GM19238 (cell line): ENCODE data around the gene MNS1.
"Not testable (repeated sequence)": the region's sequence is repeated elsewhere in the genome, so short reads cannot be mapped to it uniquely, and the experiment has no call there.

Experiments
- DNase-seq: peaks from one replicate; pipeline ENCODE4 v3.0.0; 2011; ENCODE audit warnings: low spot score; ENCODE audit not compliant: insufficient read length

Gene MNS1

DNA sequence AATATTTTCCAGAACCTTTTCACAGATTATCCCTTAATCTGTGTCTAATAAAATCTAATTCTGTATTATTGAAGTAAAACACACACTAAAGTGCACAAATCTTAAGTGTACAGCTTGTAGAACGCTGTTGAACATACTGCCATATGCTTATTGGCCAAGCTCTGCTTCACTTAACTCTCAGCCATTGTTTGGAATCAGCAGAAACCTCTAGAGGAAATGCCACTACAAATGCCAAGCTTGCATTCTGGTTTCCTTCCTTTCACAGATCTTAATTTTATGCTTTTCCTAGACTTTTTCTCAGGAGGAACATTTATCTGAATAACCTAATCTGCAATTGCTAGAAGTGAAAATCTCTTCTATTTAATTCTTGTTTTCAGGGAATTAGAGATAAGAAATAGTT, 10.1 kb downstream of the MNS1 start:
- no peak for DNase-seq

DNA sequence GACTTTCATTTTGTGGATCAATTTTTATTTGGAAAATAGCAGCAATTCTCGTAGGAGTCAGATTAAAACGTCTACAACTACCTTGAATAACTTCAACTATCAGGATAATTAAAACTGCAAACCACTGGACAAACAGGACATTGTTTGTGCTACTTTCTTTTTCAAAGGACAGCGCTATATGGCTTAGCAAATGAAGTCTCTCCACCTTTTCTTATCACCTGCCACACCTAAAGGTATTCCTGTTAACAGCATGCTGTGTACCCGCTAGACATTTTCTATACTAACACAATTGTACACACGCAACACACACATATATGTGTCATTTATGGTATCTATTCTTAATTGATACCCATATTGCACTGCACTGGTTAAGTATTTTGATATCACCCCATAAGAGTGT, 19.2 kb downstream of the MNS1 start:
- DNase-seq, result no peak

DNA sequence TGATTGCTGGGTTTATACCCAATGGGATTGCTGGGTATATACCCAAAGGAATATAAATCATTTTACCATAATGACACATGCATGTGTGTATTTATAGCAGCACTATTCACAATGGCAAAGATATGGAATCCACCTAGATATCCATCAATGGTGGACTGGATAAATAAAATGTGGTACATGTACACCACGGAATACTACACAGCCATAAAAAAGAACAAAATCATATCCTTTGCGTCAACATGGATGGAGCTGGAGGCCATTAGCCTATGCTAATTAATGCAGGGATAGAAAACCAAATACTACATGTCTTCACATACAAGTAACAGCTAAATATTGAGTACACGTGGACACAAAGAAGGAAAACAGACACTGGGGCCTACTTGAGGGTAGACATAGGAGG, 22.6 kb downstream of the MNS1 start:
- DNase-seq, result no peak

DNA sequence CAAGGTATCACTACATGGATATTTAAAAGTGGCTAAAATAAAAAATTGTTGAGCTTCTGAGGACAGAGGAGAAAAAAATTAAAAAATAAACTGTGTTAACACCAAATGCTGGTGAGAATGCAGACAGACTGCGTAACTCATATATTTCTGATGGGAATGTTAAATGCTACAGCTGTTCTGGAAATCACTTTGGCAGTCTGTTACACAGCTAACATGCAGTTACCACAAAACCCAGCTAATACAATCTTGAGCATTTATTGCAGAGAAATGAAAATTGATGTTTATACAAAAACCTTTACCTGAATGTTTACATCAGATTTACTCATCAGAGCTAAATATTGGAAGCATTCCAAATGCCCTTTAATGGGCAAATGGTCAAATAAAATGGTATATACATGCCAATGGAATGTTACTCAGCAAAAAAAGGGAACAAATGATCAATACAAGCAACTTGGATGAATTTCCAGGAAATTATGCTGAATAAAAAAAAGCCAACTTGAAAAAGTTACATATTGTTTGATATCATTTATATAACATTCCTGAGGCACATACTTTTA, 24.6 kb downstream of the MNS1 start:
- no peak for DNase-seq

DNA sequence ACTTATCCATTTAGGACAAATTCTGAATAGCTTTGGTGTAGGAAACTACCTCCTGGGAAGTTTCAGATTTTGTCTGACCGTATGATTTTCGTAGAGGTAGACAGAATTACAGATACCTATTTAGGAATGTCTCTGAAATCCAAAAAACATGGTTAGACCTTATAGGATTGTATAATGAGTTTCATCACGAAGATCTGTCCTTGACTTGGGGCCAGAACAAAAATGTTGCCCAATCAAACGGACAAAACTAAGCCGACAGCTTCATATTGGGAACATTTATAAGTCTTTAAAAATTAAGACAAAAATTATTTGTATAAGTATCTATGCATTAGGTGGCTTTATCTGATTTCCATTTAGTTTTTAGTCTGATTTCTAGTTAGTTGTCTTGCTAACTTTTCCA, 32.6 kb downstream of the MNS1 start:
- DNase-seq, result no peak

DNA sequence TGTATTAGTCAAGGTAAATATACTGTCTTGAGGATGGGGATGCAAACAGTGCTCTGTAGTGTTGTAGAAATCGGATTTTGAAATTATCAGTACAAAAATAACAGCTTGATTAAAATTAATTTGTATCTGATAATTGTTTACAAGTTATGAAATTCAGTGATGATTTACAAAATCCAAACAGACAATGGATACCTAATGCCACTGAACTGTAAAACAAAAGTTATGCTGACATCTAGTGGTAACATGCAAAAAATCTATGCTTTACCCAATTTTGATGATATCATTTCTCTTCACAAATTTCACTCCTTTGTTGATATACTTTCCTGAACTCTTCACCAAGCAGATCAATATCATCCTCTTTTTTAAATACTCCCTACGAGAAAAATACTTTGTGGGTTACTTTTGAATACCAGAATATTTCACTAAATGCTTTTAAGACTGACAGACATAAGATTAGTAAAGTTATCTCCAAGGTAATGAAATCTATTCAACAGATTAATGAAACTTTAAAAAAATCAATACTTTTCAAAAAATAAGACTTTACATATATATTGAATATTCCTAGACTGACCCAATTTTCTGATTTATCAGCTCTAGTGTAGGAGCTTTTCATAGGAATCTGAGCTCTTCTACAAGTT, 36.0 kb downstream of the MNS1 start:
- no peak for DNase-seq

DNA sequence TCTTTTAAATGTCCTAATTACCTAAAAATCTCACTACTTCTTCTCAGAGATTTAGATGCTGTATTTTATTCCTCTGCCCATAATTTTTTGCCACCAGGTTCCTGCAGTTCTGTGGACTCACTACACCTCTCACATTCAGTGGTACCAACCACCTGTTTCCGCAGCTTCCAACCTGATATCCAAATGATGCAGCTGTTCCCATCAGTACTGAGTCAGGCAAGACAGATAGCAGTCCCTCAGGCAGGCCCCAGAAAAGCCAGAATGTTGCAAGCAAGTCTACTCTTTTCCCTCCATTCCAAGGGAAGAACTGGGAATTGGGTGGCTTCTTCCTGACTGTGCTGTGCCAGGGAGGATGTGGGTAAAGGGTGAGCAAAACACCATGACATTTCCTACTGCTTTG, 39.0 kb downstream of the MNS1 start:
- no peak for DNase-seq

DNA sequence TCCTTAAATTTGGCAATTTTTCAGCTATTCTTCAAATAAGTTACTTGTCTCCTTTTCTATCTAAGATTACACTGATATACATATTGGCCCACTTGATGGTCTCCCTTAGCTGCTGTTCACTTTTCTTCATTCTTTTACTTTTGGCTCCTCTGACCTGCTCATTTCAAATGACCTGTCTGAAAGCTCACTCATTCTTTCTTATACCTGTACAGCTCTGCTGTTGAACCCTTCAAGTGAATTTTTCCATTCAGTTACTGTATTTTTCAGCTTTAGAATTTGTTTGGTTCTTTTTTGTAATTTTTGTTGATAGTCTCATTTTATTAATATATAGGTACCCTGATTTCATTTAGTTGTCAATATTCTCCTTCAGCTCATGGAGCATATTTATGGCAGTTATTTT, 39.7 kb downstream of the MNS1 start:
- DNase-seq, result no peak

DNA sequence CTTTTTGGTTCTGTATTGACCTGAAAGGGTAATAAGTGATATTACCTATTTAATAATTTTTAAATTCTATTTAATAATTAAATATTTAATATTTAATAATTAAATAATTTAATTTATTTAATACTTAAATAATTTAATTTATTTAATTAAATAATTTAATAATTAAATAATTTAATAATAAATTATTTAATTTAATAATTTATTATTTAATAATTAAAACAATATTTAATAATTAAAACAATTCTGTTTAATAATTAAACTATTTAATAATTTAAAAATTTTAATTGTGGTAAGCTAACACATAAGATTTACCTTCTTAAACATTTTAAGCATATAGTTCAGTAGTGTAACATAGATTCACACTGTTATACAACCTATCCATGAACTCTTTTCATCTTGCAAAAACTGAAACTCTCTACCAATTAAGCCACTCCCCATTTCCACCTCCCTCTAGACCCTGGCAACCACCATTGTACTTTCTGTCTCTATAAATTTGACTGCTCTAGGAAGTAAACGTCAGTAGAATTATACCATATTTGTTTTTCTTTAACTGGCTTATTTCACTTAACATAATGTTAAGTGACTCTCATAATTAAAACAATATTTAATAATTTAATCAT, 51.7 kb downstream of the MNS1 start:
- DNase-seq, result not testable (repeated sequence)

DNA sequence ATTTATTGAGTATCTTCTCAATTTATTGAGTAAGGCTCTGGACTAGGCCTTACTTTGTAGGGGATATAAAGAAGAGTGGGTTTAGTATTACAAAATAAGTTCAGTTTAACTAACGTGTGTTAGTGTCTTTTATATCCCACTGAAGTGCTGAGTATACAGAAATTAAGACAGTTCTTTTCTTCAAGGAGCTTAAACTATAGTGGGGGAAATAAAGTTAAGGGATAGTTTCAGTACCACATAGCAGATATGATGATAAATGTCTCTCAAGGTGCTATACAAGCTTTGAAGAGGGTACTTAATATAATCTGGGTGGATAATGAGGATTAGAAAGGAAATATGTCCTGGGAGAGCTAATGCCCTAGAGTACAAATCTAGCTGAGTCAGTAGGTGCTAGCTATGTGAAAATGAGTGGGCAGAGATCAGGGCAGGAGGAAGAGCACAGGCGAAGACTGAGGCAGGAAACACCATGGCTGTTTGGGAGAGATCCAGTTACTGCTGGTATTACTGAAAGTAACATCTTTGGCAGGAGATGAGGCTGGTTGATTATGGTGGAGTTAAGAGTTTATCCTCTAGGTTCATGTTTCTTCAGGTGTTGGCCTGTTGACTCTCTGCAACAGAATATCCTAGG, 53.7 kb downstream of the MNS1 start:
- no peak for DNase-seq

DNA sequence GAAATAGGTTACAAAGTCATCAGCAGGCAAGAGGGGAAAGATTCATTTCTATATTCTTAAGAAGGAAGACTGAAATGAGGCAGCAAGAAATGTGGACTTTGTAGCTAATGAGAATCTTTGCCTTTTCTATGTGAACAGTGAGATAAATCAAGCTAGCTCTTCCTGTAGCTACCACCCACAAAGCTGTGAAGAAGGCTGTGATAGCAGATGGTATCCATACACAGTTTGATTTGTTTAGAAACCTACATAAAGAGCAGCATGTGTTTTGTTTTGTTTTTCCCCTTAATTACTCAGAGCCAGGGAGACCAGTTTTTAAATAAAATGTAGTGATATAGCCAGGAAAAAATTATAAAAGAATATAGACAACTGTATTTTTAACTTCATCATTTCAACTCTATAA, 54.2 kb downstream of the MNS1 start:
- DNase-seq, result no peak

DNA sequence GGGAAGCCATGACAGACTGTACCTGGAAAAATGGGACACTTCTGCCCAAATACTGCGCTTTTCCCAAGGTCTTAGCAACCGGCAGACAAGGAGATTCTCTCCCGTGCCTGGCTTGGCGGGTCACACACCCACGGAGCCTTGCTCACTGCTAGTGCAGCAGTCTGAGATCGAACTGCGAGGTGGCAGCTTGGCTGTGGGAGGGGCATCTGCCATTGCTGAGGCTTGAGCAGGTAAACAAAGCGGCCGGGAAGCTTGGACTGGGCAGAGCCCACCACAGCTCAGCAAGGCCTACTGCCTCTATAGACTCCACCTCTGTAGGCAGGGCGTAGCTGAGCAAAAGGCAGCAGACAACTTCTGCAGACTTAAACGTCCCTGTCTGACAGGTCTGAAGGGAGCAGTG, 65.7 kb downstream of the MNS1 start:
- DNase-seq, result not testable (repeated sequence)

DNA sequence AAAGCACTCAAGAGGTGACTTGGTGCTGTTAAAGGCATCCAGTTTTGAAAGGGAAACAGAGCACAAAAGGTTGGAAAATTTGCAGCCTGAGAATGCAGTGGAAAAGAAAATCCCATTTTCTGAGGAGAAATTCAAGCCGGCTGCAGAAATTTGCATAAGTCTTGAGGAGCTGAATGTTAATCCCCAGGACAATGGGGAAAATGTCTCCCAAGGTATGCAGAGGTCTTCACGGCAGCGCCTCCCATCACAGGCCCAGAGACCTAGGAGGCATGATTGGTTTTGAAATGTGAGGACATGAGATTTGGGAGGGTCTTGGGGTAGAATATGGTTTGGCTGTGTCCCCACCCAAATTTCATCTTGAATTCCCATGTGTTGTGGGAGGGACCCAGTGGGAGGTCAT, 67.6 kb downstream of the MNS1 start:
- not testable (repeated sequence) for DNase-seq

DNA sequence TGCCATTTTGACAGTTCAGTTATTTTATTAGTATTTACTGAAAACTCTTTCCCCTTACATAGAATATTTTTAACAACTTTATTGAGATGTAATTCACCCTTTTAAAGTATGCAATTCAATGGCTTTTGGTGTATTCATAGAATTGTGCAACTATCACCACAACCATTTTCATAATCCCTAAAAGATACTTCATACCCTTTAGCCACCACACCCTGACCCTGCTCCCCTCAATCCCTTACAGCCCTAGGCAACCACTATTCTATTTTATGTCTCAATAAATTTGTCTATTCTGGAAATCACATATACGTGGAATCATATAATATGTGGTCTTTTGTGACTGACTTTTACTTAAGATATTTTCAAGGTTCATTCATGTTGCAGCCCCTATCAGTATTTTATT, 70.0 kb downstream of the MNS1 start:
- no peak for DNase-seq

DNA sequence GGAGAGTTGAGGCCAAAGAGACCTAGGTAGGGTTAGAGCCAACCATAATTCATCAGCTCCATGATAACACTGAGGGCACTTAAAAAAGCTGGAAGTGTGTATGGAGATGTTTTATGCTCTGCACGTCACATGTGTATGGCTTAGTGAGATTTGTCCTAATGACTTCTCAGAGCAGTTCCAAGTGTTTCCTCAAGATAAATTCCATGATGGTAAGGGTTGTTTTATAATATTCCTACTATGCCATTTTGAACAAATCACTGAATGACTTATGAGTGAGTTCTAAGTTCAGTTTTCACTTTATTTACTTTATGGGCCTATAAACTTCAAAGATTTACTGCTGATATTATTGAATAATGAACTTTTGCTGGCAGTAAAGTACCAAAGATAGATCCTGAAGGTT, 71.7 kb downstream of the MNS1 start:
- no peak for DNase-seq

DNA sequence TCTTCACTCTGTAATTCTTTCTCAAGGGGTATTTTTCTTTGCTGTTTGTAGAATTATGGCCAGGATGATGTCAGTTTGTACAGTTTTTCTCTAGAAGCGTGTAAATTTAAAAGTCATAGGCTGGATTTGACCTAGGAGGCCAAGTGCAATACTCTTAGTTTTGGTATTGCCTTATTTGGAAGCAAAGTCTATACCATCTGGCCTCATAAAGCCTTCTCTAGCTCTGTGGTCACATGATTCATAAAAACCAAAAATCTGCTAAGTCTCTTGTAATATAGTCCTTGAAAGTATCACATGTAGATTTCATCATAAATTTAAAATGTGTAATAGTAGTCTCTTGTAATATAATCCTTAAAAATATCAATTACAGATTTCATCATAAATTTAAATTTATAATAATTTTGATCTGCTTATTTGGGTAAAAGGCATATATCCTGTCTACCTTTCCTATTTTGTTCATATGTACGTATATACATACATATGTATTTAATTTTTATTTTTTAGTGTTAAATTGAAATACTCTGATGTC, 74.1 kb downstream of the MNS1 start:
- DNase-seq, result no peak

DNA sequence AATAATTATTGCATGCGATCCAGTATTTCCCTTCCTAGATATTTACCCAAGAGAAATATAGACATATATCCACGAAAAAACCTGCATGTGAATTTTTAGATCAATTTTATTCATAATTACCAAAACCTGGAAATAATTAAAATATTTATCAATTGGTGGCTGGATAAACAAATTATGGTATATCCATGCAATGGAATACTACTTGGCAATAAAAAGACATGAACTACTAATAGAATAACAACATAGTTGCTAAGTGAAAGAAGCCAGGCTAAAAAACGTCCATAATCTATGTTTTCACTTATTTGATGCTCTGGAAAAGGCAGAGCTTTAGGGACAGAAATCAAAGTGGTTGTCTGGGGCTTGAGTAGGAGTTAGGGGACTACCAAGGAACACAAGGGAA, 79.0 kb downstream of the MNS1 start:
- DNase-seq, result no peak

DNA sequence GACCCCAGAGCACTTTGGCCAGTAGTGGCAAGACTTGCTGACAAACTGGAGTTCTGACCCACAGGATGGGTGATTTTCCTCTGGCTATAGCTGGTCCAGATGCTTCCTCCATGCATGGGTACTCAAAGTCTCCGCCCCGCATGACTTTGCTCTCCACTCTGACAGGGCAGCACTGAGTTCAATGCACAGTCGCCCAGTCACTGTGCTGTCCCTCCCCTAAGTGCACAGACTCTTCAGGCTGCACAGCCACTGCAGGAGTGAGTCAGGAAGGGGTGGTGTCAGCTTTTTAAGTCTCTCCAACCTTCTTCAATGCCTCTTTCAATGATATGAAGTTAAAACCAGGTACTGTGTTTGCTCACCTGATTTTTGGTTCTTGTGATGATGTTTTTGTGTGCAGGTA, 81.9 kb downstream of the MNS1 start:
- no peak for DNase-seq
